GM13977 (cell line): ENCODE data around the gene TRIB2.
A peak's percentile ranks its signal among the peaks of the same experiment; 100 is the strongest.

ENCODE experiments used
- DNase-seq: peaks from one replicate; pipeline ENCODE4 v3.0.0; 2012; ENCODE audit warnings: low spot score
- CTCF ChIP-seq: IDR thresholded peaks from 2 replicates; pipeline ENCODE4 v1.5.1; 2012; ENCODE audit warnings: mild to moderate bottlenecking, control low read depth; ENCODE audit not compliant: insufficient read depth; ENCODE audit errors: extremely low read depth, missing control alignments
- in situ Hi-C: fragments of 300-500 bp; cut with MboI; formaldehyde crosslinking; loops from one replicate; pipeline ENCODE4 v1.12.0; 2022; ENCODE audit warnings: low sequenced_read_pairs, low pct_unique_long_range_greater_than_20kb, mixed read lengths, inconsistent platforms; ENCODE audit not compliant: unreplicated experiment

The TRIB2 gene

GRCh38 chr2:12712881-12713280 is 3.9 kb upstream of the TRIB2 start:
- DNase-seq: no peak
- in situ Hi-C loops: loop anchor here (10.0 to 25.0 kb wide), 2 partner anchors 288 to 876 kb away; no protein-coding TSS in a partner anchor
- no peak for TF ChIP-seq CTCF

DNA sequence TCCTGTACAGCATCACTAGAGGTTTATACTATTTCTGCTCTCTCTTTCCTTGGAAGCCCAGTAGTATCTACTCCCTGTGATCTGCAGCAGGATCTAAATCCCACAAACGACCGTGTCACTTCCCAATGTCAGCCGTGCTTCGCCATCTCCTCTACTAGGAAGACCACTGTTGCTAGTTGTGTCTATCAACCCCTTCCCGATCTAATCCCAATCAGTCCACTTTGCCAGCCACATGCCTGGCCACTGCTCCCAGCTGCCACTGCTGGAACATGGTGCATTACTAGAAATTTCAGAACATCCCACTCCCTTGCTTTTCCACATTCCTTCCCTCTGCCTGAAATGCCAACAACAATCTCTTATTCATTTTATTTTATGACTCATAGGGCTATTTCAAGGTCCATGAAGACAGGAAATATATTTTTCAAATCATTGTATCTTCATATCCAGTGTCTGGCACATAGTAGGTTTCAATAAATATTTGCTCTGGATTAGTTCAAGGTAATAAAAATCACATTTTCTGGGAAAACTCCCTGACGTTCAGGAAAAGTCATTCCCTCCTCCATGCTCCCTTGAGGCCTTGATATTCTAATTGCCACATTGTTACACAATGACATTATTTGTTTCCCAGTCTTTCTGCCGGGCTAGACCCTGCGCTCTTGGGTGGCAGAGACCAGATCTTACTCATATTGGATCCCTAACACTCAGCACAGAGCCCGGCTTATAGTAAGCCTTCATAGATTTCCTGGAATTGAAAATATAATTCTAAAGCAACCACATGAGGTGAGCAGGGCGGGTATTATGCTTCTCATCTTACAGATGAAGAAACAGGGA is 2.1 kb upstream of the TRIB2 start:
- TF ChIP-seq CTCF: no peak
- in situ Hi-C loops: loop anchor here (10.0 to 25.0 kb wide), 2 partner anchors 290 to 877 kb away; no protein-coding TSS in a partner anchor
- no peak for DNase-seq

DNA sequence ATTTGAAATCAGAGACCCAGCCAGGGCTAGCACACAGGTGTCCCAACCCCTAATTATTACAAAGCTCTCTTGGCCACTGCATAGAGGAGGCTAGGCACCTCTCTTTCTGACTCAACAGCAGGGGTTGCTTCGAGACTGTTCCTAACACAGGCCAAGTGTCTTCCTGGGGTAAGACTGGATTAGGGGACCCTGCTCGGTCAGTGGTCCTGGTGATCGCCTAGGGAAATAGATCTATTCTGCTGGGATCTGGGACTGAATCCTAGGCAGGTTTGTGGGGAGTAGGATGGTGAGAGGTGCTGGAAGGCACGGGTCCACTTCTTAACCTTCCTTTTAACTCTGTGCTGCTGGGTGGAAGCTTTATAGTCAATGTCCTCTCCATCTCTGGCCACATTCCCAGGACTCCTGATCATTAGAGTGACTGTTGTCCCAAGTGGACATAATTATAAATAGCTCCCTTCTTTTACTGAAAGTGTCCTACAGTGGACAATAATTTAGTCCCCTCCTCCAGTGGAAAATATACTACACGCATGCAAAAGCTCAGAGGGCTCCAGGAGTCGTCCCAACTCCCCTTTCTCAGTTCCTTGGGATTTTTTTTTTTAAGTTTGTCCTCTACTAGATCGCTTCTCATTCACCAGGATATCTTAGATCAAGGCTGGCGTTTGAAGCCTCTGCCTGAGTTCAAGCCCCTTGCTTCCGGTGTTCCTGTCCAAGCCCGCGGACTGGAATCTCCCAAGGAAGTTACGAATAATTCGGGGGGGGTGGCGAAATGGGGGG is 1.3 kb upstream of the TRIB2 start:
- no peak for DNase-seq
- no peak for TF ChIP-seq CTCF
- in situ Hi-C loops: loop anchor here (10.0 to 25.0 kb wide), 2 partner anchors 291 to 878 kb away; no protein-coding TSS in a partner anchor

DNA sequence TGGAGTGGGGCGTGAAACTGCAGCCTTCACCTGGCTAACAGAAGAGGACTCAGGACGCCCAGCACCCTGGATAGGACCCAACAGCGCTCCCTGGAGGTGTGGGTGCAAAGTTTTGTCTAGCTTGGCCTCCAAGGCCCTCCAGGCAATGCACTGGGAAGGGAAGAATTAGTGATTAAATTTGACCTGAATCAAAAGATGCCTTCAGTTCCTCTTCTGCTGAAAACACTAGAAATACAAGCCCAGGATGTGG is 779 bp upstream of the TRIB2 start:
- peak; percentile 72 for DNase-seq
- in situ Hi-C loops: loop anchor here (10.0 to 25.0 kb wide), 2 partner anchors 291 to 879 kb away; no protein-coding TSS in a partner anchor
- TF ChIP-seq CTCF: peak; percentile 66

DNA sequence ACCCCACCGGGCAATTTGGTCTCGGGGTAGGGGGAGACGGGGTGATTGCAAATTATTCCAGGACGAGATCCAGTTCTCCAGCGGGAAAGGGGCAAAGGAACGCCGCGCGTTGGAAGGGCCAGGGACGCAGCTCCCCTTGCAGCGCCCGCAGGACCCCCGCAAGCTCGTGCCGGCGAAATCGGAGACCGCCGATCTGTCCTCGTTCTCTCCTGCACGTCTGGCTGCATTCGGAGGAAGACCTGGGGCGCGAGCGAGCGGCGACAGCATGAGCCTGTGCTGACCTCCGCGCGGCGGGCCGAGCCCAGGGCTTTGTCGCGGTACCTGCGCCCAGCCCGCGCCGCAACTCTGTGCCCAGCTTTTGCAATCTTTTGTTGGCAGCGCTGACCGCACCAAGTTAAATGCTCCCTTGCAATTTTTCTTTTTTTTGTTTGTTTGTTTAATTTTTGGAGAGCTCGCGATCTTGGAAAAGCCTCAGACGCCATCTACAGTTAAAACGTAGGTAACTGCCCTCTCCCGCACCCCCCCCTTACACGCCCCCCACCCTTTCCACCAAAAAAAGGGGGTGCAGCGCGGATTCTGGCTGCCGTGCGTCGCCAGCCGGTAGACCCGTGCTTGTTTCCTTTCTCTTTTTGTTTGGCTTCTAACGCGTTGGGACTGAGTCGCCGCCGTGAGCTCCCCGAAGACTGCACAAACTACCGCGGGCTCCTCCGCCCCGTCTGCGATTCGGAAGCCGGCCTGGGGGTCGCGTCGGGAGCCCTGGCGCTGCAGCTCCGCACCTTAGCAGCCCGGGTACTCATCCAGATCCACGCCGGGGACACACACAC is 667 bp downstream of the TRIB2 start:
- peak; percentile 34 for TF ChIP-seq CTCF
- in situ Hi-C loops: loop anchor here (10.0 to 25.0 kb wide), 2 partner anchors 293 to 880 kb away; no protein-coding TSS in a partner anchor
- DNase-seq: peak; percentile 73
